ENCODE data around the gene SUSD1.

The SUSD1 gene

DNA sequence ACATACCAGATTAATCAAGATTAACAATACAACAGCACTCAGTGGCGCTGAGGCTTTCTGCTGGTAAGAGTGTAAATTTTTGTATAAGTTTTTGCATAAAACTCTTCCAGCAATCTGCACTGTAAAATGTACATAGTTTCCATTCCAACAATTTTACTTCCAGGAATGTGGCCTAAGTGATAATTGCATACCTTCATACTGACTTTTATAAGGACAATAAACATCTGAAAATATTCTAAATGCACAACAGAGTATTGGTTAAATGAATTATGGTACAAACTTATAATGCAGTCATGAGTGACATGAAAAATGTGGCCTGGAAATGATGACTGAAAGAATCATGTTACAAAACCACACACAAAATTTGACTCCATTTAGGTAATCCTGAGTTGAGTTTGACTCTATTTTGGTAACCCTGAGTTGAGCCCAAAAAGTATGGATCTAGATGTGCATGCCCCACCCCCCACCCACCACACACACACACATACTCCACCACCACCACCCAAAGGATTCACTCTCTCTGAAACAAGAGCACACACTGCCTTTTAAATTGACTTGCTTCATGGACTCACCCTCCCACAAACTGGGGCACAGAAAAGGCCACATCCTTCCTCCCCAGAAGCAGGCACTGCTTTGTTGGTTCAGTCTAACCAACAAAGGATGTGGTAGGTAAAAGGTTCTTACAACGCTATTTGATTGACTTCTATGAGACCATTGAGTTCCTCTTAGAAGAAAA, 137.6 kb downstream of the SUSD1 start:
- DNase-seq, result peak; percentile 77

DNA sequence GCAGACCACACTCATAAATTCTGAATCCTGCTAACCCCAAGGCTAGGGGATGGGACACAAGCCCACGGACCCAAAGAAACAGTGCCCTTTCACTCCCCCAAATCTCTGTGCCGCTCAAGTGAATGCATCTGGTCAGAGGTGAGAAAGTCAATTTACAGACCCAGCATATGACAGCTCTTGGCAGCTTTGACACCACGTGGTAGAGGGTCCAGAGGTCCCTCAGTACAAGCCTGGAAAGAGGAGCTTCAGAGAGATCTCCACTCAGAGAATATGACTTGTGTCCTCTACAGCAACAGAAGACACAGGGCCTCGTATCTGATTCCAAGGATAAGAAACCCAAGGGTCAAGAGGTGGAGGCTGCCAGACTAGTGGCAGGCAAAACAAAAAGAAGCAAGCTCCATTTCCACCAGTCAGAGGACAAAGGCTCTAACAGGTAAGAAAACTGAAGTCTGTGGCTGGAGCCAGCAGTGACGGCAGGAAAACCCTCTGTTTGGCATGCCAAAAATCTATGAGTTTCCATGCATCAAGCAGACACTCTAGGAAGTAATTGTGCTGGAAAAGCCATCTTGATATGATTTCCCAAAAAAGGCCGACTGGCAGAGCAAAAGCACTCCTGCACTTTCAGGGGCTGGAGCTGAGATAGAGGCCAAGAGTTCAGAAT, 139.8 kb downstream of the SUSD1 start:
- DNase-seq, result no peak

DNA sequence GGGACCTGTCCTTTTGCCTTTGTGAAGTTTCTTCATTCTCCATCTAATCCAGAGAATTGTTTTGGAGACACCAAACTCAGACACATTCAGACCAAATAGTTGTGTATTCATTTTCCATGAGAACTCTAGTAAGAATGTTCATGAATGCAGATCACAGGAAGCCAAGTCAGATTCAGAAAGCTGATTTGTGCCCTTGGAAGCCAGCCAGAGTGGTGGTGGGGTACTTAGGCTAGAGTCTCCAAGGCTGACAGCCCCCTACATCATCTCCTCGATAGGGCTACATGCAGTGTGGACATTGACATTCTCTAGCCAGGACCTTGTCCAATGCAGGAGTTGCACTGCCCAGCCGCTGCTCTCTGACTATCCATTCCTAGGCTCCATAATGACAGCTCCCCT, 140.9 kb downstream of the SUSD1 start:
- no peak for DNase-seq

DNA sequence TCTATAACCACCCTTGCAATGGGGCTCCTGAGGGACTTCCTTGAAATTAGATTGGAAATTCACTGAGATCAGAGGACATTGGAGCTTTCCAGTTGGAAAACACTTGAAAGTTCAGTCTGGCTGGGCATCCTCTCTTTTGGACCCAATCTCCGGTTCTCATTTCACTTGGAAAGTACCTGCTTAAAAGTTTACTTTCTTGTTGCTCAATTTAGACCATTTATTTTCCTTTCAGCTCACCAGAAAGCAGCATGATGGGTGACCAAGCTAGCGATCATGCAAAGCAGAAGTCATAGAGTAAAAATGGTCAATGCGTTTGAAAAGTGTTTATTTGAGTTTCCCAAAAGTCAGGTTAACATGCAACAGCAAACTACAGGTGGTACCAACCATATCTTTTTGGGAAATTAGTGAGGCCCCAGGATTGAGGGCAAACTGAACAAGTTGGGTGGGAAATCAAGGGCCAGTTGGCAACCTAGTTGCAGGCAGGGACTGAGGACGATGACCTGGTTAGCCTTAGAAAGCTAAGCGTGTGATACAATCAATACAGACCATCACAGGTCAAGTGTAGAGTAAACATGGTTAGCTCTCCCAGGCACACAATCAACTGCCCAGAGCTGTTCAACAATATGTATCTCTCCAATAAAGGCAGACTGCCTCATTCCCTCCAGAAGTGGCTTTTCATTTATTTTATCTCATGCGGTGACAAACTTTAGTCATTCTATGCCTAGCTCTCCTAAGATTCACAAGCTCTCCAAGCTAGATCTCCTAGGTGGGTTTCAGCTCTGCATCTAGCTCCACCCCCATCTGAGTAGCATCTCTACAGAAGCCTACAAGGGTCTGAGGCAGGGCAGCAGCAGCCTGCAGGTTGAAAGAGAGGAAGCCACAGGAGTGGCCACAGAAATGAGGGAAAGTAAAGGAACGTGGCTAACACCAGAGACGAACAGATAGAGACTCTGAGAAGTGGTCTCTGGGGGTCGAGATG, 141.6 kb downstream of the SUSD1 start:
- no peak for DNase-seq

DNA sequence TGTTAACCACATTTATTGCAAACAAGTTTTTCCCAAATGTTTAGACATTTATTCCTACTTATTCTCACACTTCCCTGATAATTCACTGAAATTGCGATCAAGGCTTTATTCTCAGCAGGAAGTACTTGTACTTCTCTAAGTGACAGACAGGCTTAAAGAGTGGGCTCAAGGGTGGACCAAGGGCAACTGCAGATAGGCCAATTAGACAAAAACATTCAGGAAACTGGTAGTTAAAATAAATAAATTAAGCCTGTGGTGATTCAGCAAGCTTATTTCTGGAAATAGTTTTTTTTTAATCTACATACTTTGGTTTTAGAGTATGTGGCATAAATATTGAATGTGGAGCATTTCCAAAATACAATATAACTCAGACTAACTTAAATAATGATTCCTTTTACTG, 142.4 kb downstream of the SUSD1 start:
- DNase-seq, result no peak

DNA sequence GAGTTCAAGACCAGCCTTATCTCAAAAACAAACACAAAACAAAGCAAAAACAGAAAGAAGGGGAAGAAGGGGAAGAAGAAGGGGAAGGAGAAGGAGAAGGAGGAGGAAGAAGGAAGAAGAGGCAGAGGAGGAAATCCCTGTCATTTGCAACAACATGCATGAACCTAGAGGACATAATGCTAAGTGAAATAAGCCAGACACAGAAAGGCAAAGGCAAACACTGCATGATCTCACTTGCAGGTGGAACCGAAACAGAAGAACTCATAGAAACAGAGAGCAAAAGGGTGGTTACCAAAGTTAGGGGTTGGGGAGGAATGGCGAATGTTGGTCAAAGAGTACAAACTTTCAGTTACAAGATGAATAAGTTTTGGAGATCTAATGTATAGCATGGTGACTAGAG, 143.1 kb downstream of the SUSD1 start:
- no peak for DNase-seq

DNA sequence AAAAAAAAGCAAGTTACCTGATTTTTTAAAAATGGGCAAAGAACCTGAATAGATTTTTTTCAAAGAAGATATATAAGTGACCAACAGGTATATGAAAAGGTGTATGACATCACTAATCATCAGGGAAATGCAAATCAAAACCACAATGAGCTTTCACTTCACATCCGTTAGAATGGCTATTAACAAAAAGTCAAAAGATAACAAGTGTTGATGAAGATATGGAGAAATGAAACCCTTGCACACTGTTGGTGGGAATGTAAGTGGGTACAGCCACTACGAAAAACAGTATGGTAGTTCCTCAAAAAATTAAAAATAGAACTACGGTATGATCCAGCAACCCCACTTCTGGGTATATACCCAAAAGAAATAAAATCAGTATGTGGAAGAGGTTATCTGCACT, 143.7 kb downstream of the SUSD1 start:
- no peak for DNase-seq

DNA sequence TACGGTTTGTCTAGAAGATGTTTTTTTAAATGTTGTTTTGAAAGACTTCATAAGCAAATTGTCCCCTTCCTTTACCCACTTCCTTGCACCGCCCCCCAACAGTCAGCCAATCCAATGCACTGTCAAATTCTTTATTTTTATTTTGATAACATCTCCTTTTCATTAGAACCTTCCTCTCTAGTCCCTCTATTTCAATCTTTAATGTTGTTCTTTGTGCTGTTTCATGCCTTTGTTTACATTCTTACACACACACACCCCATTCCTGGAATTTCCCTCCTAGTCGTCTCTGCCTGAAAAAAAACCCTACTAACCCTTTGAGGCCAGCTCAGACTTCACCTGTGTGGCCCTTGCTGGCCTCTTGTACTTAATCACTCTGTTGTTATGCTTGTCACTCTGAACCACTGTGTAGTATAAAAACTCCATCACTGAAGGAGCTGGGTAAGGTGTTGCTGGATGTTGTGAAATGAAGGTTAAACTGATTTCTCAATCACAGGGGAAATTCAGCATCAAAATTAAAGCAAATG, 145.1 kb downstream of the SUSD1 start:
- DNase-seq, result no peak

DNA sequence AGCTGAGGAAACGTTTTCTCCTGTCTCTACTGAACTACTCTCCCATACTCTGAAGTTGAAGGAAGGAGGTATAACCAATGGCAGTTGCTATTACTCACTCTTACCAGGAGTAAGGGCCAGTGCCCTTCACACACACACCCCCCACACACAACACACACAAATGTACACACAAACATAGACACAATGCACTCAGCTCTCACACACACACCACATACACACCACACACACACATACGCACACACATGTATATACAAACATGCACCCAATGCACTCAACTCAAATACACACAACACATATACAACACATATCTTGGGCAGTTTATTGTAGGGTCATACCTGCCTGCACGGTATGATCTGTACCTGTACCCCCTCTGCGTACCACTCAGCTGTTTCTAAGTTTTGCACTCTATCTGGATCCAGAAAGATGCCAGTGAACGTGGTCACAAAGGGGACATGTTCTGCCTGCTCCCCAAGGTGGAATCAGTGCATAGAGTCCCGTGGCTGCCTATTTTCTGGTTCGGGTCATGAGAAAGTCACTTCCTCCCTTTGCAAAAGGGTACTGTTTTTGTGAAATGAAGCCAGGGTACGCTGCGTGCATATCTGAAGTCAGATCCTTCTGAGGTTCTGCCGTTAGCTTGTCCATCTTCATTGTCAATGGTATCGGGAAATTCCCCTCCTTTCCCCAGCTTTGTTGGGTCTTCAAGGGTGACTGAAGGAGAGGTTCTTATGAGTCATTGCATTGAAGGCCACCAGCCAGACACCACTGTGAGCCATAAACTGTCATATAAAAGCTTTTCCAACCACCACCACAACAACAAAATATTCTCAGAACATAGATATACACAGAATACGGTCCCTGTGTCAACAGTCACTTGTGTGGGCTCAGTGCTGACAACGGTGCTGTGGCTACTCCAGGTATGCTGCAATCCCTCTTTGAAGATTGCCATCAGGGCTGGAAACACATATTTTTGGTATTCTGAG, 146.6 kb downstream of the SUSD1 start:
- DNase-seq, result peak; percentile 39

DNA sequence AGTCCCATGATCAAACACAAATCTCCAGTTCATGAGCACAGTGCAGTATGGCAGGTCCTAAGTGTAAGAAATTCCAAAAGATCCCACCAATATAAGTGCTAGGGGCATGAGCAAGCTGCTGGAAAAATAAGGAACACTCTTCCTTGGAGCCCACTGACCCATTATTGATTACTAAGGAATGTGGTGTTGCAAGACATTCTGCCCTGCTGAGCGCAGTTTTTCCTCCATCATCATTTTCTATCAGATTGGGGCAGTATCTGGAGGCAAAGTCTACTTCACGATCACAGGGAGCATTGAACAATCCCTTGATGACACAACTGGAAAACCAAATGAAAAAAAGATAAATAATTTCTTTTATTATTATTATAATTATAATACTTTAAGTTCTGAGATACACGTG, 149.2 kb downstream of the SUSD1 start:
- DNase-seq, result no peak

DNA sequence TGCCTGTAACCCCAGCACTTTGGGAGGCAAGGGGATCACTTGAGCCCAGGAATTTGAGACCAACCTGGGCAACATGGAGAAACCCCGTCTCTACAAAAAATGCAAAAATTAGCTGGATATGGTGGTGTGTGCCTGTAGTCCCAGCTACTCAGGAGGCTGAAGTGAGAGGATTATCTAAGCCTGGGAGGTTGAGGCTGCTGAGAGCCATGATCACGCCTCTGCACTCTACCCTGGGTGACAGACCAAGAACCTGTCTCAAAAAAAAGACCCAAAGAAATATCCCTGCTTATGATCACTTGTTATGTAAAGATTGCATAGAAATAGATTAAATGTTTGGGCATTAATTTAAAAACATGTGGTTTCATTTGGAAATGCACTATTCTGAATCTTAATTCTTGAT, 153.4 kb downstream of the SUSD1 start:
- no peak for DNase-seq

DNA sequence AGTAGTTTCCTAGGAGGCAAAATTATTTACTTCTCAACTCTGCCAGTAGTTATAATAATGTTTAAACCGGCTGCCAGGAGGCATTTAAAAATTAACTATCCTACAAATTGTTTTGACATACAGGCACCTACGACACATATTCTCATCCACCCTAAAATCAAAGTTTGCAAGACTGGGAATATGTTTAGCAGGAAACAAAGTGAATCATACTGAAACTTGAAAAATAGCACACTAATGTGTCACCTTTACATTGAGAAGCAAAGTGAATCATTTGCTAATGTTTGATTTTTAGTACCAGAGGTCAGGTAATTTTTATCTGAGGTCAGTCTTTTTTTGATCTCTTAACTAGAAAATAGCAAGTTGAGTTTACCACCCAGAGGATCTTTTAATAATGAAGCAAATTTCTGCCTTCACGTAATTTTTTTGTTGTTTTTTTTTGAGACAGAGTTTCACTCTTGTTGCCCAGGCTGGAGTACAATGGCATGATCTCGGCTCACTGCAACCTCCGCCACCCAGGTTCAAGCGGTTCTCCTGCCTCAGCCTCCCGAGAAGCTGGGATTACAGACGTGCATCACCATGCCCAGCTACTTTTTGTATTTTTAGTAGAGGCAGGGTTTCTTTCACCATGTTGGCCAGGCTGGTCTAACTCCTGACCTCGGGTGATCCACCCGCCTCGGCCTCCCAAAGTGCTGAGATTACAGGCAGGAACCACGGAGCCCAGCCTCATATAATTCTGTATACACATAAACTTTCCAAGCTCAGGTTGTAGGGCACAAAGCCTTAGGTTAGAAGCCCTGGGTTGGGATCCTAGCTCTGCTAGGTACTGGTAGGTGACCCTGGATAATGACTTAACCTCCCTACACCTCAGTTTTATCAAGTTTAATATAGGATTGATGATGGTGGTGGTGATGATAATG, 154.2 kb downstream of the SUSD1 start:
- no peak for DNase-seq

DNA sequence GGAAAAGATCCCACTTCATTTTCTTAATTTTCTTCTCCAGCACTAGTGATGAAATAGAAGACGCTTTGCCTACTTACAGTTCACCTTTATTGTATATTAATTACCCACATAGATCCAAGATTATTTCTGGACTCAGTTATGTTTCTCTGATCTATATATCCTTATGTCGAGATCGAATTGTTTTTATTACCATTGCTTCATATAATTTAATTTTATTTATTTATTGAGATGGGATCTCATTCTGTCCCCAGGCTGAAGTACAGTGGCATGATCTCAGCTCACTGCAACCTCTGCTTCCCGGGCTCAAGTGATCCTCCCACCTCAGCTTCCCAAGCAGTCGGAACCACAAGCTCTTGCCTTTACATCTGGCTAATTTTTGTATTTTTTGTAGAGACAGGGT, 157.2 kb downstream of the SUSD1 start:
- DNase-seq, result no peak

DNA sequence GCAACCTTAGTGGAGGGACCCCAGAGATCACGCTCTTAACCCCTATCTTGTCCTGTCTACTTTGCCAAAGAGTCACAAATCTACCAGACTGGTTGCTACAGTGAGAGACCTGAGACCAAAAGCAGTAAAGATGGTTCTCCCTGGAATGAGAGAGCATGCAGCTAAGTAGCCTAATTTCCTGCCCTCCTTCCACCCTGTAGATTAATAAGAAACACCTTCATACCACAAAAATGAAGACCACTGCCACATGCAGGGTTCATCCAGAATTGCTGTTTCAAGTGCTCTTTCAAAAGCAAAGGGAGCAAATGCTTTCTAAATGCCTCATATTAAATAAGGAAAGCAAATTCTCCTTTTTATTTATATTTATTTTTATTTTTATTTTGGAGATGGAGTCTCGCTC, 159.4 kb downstream of the SUSD1 start:
- DNase-seq, result no peak

DNA sequence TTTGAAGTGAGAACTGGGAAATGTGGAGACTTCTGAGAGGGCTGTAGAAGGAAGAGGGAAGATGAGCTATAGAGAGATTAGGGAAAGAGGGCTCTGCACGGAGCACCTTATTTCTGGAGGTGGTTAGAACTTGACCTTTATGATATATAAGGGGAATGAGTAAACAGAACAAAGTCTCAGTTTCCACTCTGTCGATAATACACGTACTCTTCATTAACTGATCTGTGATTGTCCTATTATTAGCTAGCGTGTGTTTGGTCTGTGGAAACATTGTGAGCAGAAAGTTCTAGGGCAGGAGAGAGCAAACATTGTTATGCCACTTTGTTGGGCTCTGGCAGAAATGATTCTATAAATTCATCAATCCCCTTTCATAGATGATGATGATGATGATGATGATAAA, 159.9 kb downstream of the SUSD1 start:
- DNase-seq, result no peak

DNA sequence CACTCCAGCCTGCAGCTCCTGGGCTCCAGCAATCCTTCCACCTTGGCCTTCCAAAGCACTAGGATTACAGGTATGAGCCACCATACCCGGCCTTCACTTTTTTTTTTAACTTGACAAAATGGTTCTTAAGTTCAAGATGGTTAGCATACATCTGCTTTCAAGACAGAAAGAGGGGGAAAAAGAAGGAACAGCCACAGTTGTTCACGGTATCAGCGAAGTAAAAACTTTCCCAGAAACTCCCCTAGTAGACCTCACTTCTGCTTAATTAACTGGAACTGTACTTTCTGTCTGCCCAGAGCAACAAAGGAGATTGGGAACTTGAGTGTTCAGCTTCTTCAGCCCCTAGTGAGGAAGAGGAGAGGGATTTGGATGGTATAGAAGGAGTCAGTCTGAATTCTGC, 161.8 kb downstream of the SUSD1 start:
- DNase-seq, result no peak

DNA sequence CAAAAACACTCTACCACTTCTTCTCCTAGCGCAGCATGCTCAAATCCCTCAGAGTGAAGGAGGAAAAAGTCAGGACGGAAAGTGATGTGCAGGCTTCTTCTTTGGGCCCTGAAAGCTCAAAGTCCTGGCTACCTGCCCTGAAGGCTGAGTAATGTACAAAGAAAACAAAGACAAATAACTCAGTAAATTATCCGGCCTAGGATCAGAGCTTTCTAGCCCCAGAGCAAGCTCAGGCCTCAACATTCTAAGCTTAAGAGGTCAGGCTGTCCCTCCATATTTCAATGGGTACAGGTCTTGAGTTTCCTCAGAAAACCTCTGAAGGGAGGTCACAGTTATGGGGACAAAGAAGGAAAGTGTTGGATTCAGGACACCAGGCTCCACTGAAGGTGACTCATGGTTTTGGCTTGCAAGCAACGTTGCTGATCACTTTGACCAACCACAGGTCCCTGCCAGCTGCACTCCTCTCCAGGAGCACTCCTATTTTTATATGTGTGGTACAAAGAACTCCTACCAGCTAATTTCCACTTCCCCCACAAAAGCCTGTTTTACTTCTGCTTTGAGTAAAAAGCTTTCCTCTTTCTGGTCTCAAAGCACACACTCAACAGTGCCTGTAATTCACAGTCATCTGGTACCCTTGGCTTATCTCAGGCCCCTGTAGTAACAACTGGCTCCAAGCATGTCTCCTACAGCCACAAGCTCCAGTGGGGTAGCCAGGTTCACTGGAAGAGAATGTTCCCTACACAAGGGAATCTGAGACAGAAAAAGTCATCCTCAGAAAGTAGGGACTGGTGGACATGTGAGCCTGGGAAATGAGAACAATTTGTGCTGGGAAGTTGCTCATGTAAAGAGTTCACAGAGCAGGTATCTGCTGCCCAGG, 162.8 kb downstream of the SUSD1 start:
- DNase-seq, result peak; percentile 40

DNA sequence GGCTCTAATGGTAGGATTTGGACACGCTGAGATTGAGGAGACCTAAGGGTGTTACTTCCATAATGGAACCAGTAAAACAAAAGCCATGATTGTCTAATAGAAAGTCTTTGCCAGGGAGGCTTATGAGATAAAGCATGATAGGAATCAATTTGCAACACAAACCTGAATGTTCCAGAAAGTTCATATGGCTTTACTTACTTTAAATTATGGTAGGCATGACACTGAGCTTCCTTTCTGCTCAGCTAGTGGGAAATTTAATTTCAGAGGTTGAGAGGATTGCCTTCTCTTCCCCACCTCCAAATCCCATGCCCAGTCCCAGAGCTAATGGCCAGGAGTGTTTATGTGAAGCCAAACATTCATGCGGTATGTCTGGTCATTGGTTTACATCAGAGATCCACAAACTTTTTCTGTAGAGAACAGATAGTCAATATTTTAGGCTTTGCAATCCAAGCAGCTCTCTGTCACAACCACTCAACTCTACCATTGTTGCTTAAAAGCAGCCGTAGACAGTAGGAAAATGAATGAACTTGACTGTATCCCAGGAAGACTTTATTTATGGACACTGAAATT, 164.0 kb downstream of the SUSD1 start:
- no peak for DNase-seq

DNA sequence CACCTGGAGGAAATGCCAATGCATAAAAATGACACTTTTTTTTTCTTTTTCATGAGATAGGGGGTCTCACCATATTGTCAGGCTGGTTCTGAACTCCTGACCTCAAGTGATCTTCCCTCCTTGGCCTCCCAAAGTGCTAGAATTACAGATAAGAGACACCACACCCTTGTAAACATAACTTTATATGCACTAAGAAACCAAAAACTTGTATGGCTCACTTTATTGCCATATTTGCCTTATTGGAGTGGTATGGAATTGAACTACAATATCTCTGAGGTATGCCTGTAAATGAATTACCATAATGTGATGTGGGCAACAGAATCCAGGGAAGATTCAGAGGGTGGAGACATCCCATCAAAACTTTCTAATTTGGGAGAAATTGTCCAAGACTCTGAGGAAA, 164.6 kb downstream of the SUSD1 start:
- DNase-seq, result no peak

DNA sequence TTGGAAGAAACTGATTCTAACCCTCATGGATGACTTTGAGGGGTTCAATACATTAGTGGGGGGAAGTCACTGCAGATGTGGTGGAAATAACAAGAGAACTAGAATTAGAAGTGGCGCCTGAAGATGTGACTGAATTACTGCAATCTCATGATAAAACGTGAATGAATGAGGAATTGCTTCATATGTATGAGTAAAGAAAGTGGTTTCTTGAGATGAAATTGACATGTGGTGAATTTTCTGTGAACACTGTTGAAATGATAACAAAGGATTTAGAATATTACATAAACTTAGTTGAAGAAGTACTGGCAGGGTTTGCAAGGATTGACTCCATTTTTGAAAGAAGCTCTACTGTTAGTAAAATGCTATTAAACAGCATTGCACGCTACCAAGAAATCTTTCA, 165.4 kb downstream of the SUSD1 start:
- no peak for DNase-seq
